Osteoblast (primary cell): Measurements from ENCODE around the gene ZDHHC7. TPM values are rescaled to one million over a fixed set of nuclear protein-coding genes. Genes with fewer than 3 reads are reported as not detected.

Source experiments
- DNase-seq: peaks from one replicate; pipeline ENCODE4 v3.0.0; 2011; ENCODE audit warnings: low spot score, mixed read lengths; ENCODE audit not compliant: insufficient read length; ENCODE audit errors: missing footprints
- H2AFZ ChIP-seq: 2 replicates; pipeline ENCODE4 v1.6.0; 2011; ENCODE audit warnings: mild to moderate bottlenecking, low read length
- H3K27ac ChIP-seq: 2 replicates; pipeline ENCODE4 v1.5.1; 2011; ENCODE audit warnings: mild to moderate bottlenecking, low read depth, low read length, moderate library complexity
- H3K27me3 ChIP-seq: 2 replicates; pipeline ENCODE4 v1.6.0; 2012; ENCODE audit warnings: mild to moderate bottlenecking, control low read depth, inconsistent platforms, low read length, moderate library complexity; ENCODE audit not compliant: insufficient read depth
- H3K36me3 ChIP-seq: 2 replicates; pipeline ENCODE4 v1.5.1; 2011; ENCODE audit warnings: mild to moderate bottlenecking, low read length, control low read depth, moderate library complexity; ENCODE audit not compliant: insufficient read depth
- H3K4me1 ChIP-seq: 2 replicates; pipeline ENCODE4 v1.5.1; 2011; ENCODE audit warnings: mild to moderate bottlenecking, low read length, control low read depth, moderate library complexity; ENCODE audit not compliant: insufficient read depth
- H3K4me2 ChIP-seq: 2 replicates; pipeline ENCODE4 v1.6.0; 2011; ENCODE audit warnings: mild to moderate bottlenecking, low read length; ENCODE audit not compliant: insufficient read depth
- H3K4me3 ChIP-seq: fragments of 200-600 bp; sonication (generic); 3 replicates; pipeline ENCODE4 v1.5.1; 2012; ENCODE audit warnings: mild to moderate bottlenecking, low read length, inconsistent platforms; ENCODE audit not compliant: insufficient read depth
- H3K79me2 ChIP-seq: 2 replicates; pipeline ENCODE4 v1.6.0; 2012; ENCODE audit warnings: mild to moderate bottlenecking, low read length, control low read depth, inconsistent platforms; ENCODE audit not compliant: insufficient read depth
- H3K9me3 ChIP-seq: 2 replicates; pipeline ENCODE4 v1.5.1; 2011; ENCODE audit warnings: low read depth, low read length, control low read depth
- H4K20me1 ChIP-seq: 2 replicates; pipeline ENCODE4 v1.6.0; 2012; ENCODE audit warnings: mild to moderate bottlenecking, low read length, control low read depth; ENCODE audit not compliant: insufficient read depth
- CTCF ChIP-seq: IDR thresholded peaks from 2 replicates; pipeline ENCODE4 v1.5.1; 2011; ENCODE audit warnings: mild to moderate bottlenecking, low read depth, low read length, moderate library complexity; ENCODE audit errors: extremely low read depth
- total RNA-seq: library from RNA; depleted of rRNA; stranded (reverse); fragments of >200 nt; gene quantifications from 2 replicates; pipeline ENCODE4 v1.2.3, GENCODE V29; 2012

Gene ZDHHC7
- total RNA-seq = 134 and 139 TPM in 2 replicates

GRCh38 chr16:85010931-85011845 is at the start of gene ZDHHC7:
Gene ZDHHC7, minus strand, starts transcription at chr16:85011535. Its CDS starts 20,917 bp downstream, at chr16:84990618.
- H3K9me3 ChIP-seq = no peaks in the 10 kb centered on the region
- H3K36me3 ChIP-seq = peaks cover 8% of the 10 kb centered on the region
- TF ChIP-seq CTCF = no peak
- H3K79me2 ChIP-seq = peaks cover 52% of the 10 kb centered on the region
- DNase-seq = peak; percentile 98
- peak within 1 kb of the TSS; percentile 87 for H3K4me3 ChIP-seq
- peak within 1 kb of the TSS; percentile 99 for H3K27ac ChIP-seq
- peak within 1 kb of the TSS; percentile 92 for H3K4me2 ChIP-seq
- H3K27me3 ChIP-seq = no peaks in the 10 kb centered on the region
- no peaks in the 10 kb centered on the region for H4K20me1 ChIP-seq
- peak within 1 kb of the TSS; percentile 95 for H2AFZ ChIP-seq
- peaks cover 24% of the 10 kb centered on the region for H3K4me1 ChIP-seq

- Histone ChIP-seq H3K9me3 (no peaks in the 10 kb centered on the region), H3K27me3 (no peaks in the 10 kb centered on the region), H3K79me2 (peaks cover 14% of the 10 kb centered on the region), H3K4me3 (no peak overlapping the region), H3K4me2 (no peak overlapping the region), H4K20me1 (peaks cover 23% of the 10 kb centered on the region), H3K4me1 (peaks cover 20% of the 10 kb centered on the region), H3K36me3 (peaks cover 8% of the 10 kb centered on the region), H2AFZ (no peak overlapping the region), H3K27ac (no peak overlapping the region)
- no peak for TF ChIP-seq CTCF
- DNase-seq = no peak
Observed at GRCh38 chr16:85058909-85059308, 47.6 kb upstream of the ZDHHC7 start.

- H3K4me3 ChIP-seq = no peak overlapping the region
- no peaks in the 10 kb centered on the region for H3K27me3 ChIP-seq
- TF ChIP-seq CTCF = no peak
- H2AFZ ChIP-seq = no peak overlapping the region
- H3K27ac ChIP-seq = no peak overlapping the region
- H3K36me3 ChIP-seq = peaks cover 8% of the 10 kb centered on the region
- no peak overlapping the region for H3K4me2 ChIP-seq
- DNase-seq = no peak
- no peaks in the 10 kb centered on the region for H3K9me3 ChIP-seq
- peaks cover 20% of the 10 kb centered on the region for H3K4me1 ChIP-seq
- peaks cover 14% of the 10 kb centered on the region for H3K79me2 ChIP-seq
- peaks cover 23% of the 10 kb centered on the region for H4K20me1 ChIP-seq
Observed at GRCh38 chr16:85057948-85058347, 46.6 kb upstream of the ZDHHC7 start.

GRCh38 chr16:85057212-85057889 is 46.0 kb upstream of the ZDHHC7 start:
- Histone ChIP-seq H3K4me2 (no peak overlapping the region), H3K9me3 (no peaks in the 10 kb centered on the region), H3K79me2 (peaks cover 14% of the 10 kb centered on the region), H3K4me1 (peaks cover 20% of the 10 kb centered on the region), H3K4me3 (no peak overlapping the region), H3K27me3 (no peaks in the 10 kb centered on the region), H2AFZ (no peak overlapping the region), H4K20me1 (peaks cover 23% of the 10 kb centered on the region), H3K27ac (no peak overlapping the region), H3K36me3 (peaks cover 8% of the 10 kb centered on the region)
- peak; percentile 24 for TF ChIP-seq CTCF
- no peak for DNase-seq
